NCI-H748 treated with DMSO at 0.1 percent for 48 hours (cell line): ENCODE data around the gene PLCG1.

ENCODE experiments used
- DNase-seq: peaks from one replicate; lab custom pipeline; 2025; lab: John Stamatoyannopoulos, UW

The PLCG1 gene

GRCh38 chr20:41214666-41215065 is 77.3 kb downstream of the PLCG1 start:
- DNase-seq = no peak

- DNase-seq = no peak
Measured at GRCh38 chr20:41217422-41217821, 80.1 kb downstream of the PLCG1 start.

GRCh38 chr20:41218466-41218865 is 81.1 kb downstream of the PLCG1 start:
- no peak for DNase-seq

GRCh38 chr20:41219824-41220223 is 82.5 kb downstream of the PLCG1 start:
- no peak for DNase-seq

- no peak for DNase-seq
Measured at GRCh38 chr20:41221614-41222218, 84.4 kb downstream of the PLCG1 start.

- DNase-seq = no peak
Measured at GRCh38 chr20:41222296-41222695, 85.0 kb downstream of the PLCG1 start.

GRCh38 chr20:41222703-41223102 is 85.4 kb downstream of the PLCG1 start:
- no peak for DNase-seq

- DNase-seq = no peak
Measured at GRCh38 chr20:41223112-41223511, 85.8 kb downstream of the PLCG1 start.

GRCh38 chr20:41224281-41224680 is 86.9 kb downstream of the PLCG1 start:
- DNase-seq = no peak

GRCh38 chr20:41225091-41225490 is 87.7 kb downstream of the PLCG1 start:
- DNase-seq = no peak

- DNase-seq = no peak
Measured at GRCh38 chr20:41226426-41226825, 89.1 kb downstream of the PLCG1 start.
